ENCODE measurements around the gene AFG3L2. TPM values are rescaled to one million over a fixed set of nuclear protein-coding genes. Genes with fewer than 3 reads are reported as not detected.

The AFG3L2 gene
- total RNA-seq, 1 experiment from 2014 or later = 73.5 TPM

DNA sequence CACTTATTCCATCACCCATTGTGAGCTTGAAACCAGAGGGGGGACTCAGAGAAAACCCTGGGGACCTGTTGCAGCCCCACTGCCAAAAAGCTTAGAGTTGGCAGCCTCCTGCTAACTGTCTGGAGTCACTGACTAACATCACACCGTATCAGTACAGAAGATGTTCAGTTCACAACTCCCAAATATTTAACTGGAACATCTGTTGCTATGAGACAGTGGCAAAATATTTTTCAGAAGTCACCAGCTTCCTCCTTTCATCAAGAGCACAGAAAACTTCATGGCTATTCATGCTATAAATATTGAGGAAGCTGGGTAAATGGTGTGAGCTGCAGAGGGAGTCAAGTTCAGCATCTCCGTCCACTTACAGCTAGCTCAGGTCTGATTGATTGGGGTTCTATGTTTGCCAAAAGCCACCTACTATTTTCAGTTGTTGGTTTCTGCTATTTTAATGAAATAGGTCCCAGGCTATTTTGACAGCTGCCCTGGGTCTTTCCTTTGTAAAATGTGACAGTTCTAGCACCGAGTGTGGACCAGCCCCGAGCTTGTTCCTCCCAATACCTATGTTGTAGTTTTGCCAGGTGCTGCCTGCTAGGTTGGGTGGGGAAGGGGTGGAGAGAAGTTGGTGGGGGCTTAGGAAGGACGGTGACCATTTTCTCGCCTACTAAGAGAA lies 59.2 kb downstream of the AFG3L2 start:
- no peak overlapping the region for H2BK12ac ChIP-seq (ENCODE audit: insufficient read length, low read depth, low read length)
- H3K23ac ChIP-seq (ENCODE audit: insufficient read length, low read depth, low read length) = no peak overlapping the region
- H4K8ac ChIP-seq (replicated peaks; ENCODE audit: insufficient read length, low read depth, low read length) = no peak overlapping the region
- H3K4me2 ChIP-seq (ENCODE audit: insufficient read depth, insufficient read length, low read length) = no peak overlapping the region
- H3K9me3 Mint-ChIP-seq = no peaks in the 10 kb centered on the region
- no peak overlapping the region for H3K56ac ChIP-seq (ENCODE audit: insufficient read length, low read depth, low read length)
- peaks cover 2% of the 10 kb centered on the region; the same call in 1 of the 2 replicates for H3K79me2 ChIP-seq (ENCODE audit: insufficient read depth, low read length)
- H3K18ac ChIP-seq (ENCODE audit: insufficient read length, low read depth, low read length) = no peak overlapping the region
- H3K27ac ChIP-seq (ENCODE audit: insufficient read length, low read depth, low read length) = no peak overlapping the region
- H3K4me3 Mint-ChIP-seq = no peak overlapping the region
- H3K9me3 ChIP-seq (ENCODE audit: control insufficient read depth, low read depth, low read length) = no peaks in the 10 kb centered on the region
- H3K23me2 ChIP-seq (ENCODE audit: insufficient read length, low read depth, low read length, poor library complexity, severe bottlenecking) = no peaks in the 10 kb centered on the region
- H4K20me1 ChIP-seq (ENCODE audit: control insufficient read depth, insufficient read depth, insufficient read length) = no peaks in the 10 kb centered on the region
- no peaks in the 10 kb centered on the region for H3K27me3 ChIP-seq (ENCODE audit: insufficient read depth, low read length)
- no peak overlapping the region for H2AFZ ChIP-seq (ENCODE audit: low read length)
- no peak overlapping the region for H2BK20ac ChIP-seq (ENCODE audit: low read depth, low read length, poor library complexity, severe bottlenecking)
- TF ChIP-seq, protein P1, sequence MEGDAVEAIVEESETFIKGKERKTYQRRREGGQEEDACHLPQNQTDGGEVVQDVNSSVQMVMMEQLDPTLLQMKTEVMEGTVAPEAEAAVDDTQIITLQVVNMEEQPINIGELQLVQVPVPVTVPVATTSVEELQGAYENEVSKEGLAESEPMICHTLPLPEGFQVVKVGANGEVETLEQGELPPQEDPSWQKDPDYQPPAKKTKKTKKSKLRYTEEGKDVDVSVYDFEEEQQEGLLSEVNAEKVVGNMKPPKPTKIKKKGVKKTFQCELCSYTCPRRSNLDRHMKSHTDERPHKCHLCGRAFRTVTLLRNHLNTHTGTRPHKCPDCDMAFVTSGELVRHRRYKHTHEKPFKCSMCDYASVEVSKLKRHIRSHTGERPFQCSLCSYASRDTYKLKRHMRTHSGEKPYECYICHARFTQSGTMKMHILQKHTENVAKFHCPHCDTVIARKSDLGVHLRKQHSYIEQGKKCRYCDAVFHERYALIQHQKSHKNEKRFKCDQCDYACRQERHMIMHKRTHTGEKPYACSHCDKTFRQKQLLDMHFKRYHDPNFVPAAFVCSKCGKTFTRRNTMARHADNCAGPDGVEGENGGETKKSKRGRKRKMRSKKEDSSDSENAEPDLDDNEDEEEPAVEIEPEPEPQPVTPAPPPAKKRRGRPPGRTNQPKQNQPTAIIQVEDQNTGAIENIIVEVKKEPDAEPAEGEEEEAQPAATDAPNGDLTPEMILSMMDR (conservative IDR thresholded peaks at IDR 0.05) = no peak
- no peak overlapping the region for H4K91ac ChIP-seq (ENCODE audit: insufficient read length, low read depth, low read length)
- peak overlapping the region in 2 of 3 experiments; percentile 76 to 92; a peak in 5 of 7 replicates for H3K27ac Mint-ChIP-seq
- no peak overlapping the region for H2BK15ac ChIP-seq (ENCODE audit: low read depth, low read length)
- DNase-seq = no peak
- no peak overlapping the region for H2BK5ac ChIP-seq (ENCODE audit: insufficient read length, low read length)
- H3K9ac ChIP-seq (ENCODE audit: extremely low read depth, insufficient read length, low read length) = no peak overlapping the region
- H3K4me1 Mint-ChIP-seq = peaks cover 19 to 25% of the 10 kb centered on the region in 2 experiments
- H2BK120ac ChIP-seq (ENCODE audit: low read depth, low read length, poor library complexity, severe bottlenecking) = no peak overlapping the region
- H2AK5ac ChIP-seq (ENCODE audit: insufficient read length, low read length) = no peak overlapping the region
- no peaks in the 10 kb centered on the region for H3K79me1 ChIP-seq (ENCODE audit: insufficient read depth, low read depth, low read length, poor library complexity, severe bottlenecking)
- H3T11ph ChIP-seq (ENCODE audit: low read length) = no peak overlapping the region
- no peak overlapping the region for H3K14ac ChIP-seq (ENCODE audit: insufficient read depth, low read length)
- no CpG with 5 or more reads among the region's 6 CpGs for WGBS (ENCODE audit: extremely low coverage, insufficient read length, low lambda C conversion rate)
- no peak overlapping the region for H4K5ac ChIP-seq (ENCODE audit: insufficient read length, low read depth, low read length)
- no peaks in the 10 kb centered on the region for H3K27me3 Mint-ChIP-seq (ENCODE audit: low read depth)
- peaks cover 16 to 72% (median 19%) of the 10 kb centered on the region in 3 experiments; a peak in 6 of 7 replicates for H3K36me3 Mint-ChIP-seq (ENCODE audit: insufficient read depth in 1 of 3, low read depth in 3 of 3)
- no peaks in the 10 kb centered on the region for H3K4me1 ChIP-seq (ENCODE audit: insufficient read depth, low read length)
- H3K4ac ChIP-seq (ENCODE audit: low read depth, low read length) = no peak overlapping the region
